Ishikawa (cell line): ENCODE results near the gene ARMH3.

Source experiments
- CEBPB ChIP-seq: IDR thresholded peaks from 2 replicates; pipeline ENCODE4 v1.6.1; 2012
- CREB1 ChIP-seq: IDR thresholded peaks from 2 replicates; pipeline ENCODE4 v1.6.1; 2012; ENCODE audit warnings: low read depth
- EGR1 ChIP-seq: IDR thresholded peaks from 2 replicates; pipeline ENCODE4 v1.6.1; 2012
- EP300 ChIP-seq: IDR thresholded peaks from 2 replicates; pipeline ENCODE4 v1.6.1; 2012; ENCODE audit warnings: borderline replicate concordance
- FOXM1 ChIP-seq: IDR thresholded peaks from 2 replicates; pipeline ENCODE4 v1.6.1; 2012; ENCODE audit warnings: low read depth, borderline replicate concordance
- NFIC ChIP-seq: IDR thresholded peaks from 2 replicates; pipeline ENCODE4 v1.6.1; 2012
- RAD21 ChIP-seq: IDR thresholded peaks from 2 replicates; pipeline ENCODE4 v1.6.1; 2012; ENCODE audit warnings: low read depth
- TAF1 ChIP-seq: IDR thresholded peaks from 2 replicates; pipeline ENCODE4 v1.6.1; 2012; ENCODE audit warnings: low read depth, mild to moderate bottlenecking
- TCF12 ChIP-seq: IDR thresholded peaks from 2 replicates; pipeline ENCODE4 v1.6.1; 2012; ENCODE audit warnings: low read depth
- TEAD4 ChIP-seq: IDR thresholded peaks from 2 replicates; pipeline ENCODE4 v1.6.1; 2012
- YY1 ChIP-seq: IDR thresholded peaks from 2 replicates; pipeline ENCODE4 v1.6.1; 2012; ENCODE audit warnings: low read depth
- ZBTB7A ChIP-seq: IDR thresholded peaks from 2 replicates; pipeline ENCODE4 v1.6.1; 2012; ENCODE audit warnings: low read depth
- TF ChIP-seq, protein P1 (sequence below): IDR thresholded peaks from 2 replicates; pipeline ENCODE4 v1.6.1; 2012
- TF ChIP-seq, protein P2 (sequence below): IDR thresholded peaks from 2 replicates; pipeline ENCODE4 v1.6.1; 2012; ENCODE audit warnings: low read depth, mild to moderate bottlenecking
- TF ChIP-seq, protein P3 (sequence below): IDR thresholded peaks from 2 replicates; pipeline ENCODE4 v1.6.1; 2012

ARMH3 gene

DNA sequence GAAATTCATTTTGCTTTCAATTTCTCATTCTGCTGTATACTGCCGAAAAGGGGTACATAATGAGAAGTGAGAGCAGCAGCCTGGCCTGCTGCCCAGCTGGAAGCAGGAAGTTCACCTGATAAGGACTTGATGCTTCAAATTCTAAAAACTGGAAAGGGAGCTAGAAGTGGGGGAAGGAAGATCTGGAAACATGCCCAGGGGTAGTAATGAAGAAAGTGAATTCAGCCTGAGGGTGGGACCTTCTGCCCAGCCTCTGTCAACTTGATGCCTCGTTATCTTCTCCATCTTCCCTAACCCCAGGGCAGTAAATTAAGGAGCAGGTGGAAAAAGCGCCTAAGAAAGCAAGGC lies 69.4 kb downstream of the ARMH3 start:
- no peak for TF ChIP-seq CREB1
- TF ChIP-seq, protein P1, sequence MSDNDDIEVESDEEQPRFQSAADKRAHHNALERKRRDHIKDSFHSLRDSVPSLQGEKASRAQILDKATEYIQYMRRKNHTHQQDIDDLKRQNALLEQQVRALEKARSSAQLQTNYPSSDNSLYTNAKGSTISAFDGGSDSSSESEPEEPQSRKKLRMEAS, result no peak
- TF ChIP-seq EP300, result no peak
- no peak for TF ChIP-seq NFIC
- no peak for TF ChIP-seq ZBTB7A
- no peak for TF ChIP-seq TEAD4
- no peak for TF ChIP-seq TAF1
- TF ChIP-seq EGR1, result no peak
- no peak for TF ChIP-seq RAD21
- TF ChIP-seq, protein P2, sequence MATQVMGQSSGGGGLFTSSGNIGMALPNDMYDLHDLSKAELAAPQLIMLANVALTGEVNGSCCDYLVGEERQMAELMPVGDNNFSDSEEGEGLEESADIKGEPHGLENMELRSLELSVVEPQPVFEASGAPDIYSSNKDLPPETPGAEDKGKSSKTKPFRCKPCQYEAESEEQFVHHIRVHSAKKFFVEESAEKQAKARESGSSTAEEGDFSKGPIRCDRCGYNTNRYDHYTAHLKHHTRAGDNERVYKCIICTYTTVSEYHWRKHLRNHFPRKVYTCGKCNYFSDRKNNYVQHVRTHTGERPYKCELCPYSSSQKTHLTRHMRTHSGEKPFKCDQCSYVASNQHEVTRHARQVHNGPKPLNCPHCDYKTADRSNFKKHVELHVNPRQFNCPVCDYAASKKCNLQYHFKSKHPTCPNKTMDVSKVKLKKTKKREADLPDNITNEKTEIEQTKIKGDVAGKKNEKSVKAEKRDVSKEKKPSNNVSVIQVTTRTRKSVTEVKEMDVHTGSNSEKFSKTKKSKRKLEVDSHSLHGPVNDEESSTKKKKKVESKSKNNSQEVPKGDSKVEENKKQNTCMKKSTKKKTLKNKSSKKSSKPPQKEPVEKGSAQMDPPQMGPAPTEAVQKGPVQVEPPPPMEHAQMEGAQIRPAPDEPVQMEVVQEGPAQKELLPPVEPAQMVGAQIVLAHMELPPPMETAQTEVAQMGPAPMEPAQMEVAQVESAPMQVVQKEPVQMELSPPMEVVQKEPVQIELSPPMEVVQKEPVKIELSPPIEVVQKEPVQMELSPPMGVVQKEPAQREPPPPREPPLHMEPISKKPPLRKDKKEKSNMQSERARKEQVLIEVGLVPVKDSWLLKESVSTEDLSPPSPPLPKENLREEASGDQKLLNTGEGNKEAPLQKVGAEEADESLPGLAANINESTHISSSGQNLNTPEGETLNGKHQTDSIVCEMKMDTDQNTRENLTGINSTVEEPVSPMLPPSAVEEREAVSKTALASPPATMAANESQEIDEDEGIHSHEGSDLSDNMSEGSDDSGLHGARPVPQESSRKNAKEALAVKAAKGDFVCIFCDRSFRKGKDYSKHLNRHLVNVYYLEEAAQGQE, result no peak
- no peak for TF ChIP-seq CEBPB
- TF ChIP-seq YY1, result no peak
- TF ChIP-seq, protein P3, sequence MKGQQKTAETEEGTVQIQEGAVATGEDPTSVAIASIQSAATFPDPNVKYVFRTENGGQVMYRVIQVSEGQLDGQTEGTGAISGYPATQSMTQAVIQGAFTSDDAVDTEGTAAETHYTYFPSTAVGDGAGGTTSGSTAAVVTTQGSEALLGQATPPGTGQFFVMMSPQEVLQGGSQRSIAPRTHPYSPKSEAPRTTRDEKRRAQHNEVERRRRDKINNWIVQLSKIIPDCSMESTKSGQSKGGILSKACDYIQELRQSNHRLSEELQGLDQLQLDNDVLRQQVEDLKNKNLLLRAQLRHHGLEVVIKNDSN, result no peak
- TF ChIP-seq TCF12, result no peak
- TF ChIP-seq FOXM1, result no peak

DNA sequence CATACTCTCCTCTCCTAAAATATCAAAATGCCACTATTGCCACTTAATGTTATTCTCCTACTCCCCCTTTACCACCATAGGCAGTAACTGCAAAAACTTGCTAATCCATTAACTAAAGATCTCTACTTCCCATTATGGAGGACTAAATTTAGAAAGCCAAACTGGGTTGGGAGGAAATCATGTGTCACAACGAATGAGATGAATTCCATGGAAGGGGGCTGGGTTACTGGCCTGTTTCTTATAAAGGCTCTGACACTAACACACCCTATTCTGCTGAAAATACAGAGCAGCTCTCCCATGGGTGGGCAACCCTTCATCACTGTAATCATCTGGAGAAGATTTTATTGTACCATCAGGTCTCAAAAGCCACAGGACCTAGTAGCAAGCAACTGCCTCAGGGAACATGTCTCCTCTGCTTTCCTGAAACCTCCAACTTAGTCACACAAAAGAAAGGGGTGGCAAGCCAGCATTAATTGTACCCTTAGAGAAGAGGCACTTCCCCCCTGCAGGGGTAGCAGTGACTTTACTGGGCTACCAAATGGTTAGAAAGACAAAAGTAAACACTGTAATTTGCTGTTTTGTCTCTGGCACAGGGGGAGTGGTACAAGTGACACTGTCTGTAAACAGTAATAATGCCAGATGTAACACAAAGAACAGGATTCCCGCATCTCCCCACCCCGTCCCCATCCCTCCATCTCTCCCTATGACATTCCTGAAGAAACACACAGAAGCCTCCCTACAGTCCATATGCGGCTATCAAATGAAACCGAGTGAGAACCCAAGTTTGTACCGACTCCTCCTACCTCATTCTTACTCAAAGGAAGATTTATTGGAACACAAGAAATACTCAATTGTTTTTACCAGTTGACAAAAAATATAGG lies 81.6 kb downstream of the ARMH3 start:
- TF ChIP-seq CREB1, result no peak
- TF ChIP-seq, protein P1, result no peak
- no peak for TF ChIP-seq NFIC
- TF ChIP-seq TEAD4, result no peak
- TF ChIP-seq RAD21, result no peak
- TF ChIP-seq FOXM1, result no peak
- no peak for TF ChIP-seq CEBPB
- TF ChIP-seq, protein P3, result no peak
- no peak for TF ChIP-seq EGR1
- no peak for TF ChIP-seq YY1
- no peak for TF ChIP-seq ZBTB7A
- no peak for TF ChIP-seq TAF1
- TF ChIP-seq, protein P2, result no peak
- TF ChIP-seq EP300, result no peak
- TF ChIP-seq TCF12, result no peak

DNA sequence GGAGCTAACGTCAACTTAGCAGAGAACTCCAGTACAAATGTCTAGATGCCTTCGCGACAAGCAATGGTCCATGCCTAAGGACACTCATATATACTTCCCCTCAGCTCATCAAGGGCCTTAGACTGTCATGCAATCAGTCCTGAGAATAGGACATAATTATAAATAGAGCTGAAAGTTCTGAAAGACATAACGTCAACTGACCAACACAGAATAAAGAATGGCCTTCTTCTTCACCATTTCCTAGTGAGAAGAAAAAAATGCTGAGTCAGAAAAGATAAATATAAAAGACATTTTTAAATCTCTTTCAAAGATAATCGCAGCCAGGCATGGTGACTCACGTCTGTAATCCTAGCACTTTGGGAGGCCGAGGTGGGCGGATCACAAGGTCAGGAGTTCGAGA lies 83.2 kb downstream of the ARMH3 start:
- TF ChIP-seq ZBTB7A (no peak), EP300 (no peak), YY1 (no peak), FOXM1 (no peak), CEBPB (no peak), TEAD4 (no peak), RAD21 (no peak)
- TF ChIP-seq, protein P1, result no peak
- TF ChIP-seq, protein P3, result no peak

DNA sequence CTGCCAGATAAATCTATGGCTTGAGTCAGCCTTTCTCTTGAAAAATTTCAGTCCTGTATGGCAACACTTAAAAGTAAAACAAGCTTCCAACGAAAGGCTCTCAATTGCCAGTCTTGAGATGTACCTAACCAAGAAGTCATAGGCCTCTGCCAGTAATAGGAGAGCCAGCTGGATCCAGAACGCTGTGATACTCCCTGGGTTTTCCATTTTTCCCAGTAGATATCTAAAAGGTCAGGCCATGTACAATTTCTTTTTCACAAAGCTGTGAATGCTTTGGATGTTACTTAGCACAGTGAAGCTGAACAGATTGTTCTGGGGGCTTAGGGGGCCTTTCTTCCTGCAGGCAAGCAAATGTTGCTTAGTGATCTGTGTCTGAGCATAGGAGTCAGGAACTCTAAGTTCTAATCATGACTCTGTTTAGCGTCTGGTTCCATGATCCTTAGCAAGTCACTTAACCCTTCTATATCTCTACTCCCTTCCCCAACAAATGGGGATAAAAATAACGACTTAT lies 86.5 kb downstream of the ARMH3 start:
- no peak for TF ChIP-seq CREB1
- TF ChIP-seq, protein P3, result no peak
- TF ChIP-seq NFIC, result no peak
- TF ChIP-seq FOXM1, result no peak
- TF ChIP-seq TEAD4, result no peak
- TF ChIP-seq YY1, result no peak

DNA sequence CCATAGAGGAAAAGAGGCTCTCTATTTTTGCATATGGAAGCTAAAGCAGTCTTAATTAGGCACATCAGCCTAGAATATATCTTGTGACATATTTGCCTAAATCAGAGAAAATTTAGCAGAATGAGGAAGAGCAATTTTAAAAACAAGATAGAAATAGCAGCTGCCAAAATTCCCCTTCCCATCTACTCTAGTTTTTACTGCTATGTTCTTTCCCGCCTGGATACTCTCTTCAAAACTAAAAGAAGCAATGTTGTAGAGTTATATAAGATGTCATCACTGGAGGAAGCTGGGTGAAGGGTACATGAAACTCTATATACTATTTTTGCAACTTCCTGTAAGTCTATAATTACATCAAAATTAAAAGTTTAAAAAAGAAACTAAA lies 87.0 kb downstream of the ARMH3 start:
- no peak for TF ChIP-seq TCF12
- no peak for TF ChIP-seq EGR1
- TF ChIP-seq, protein P2, result no peak
- TF ChIP-seq, protein P3, result no peak
- TF ChIP-seq YY1, result no peak
- no peak for TF ChIP-seq NFIC
